Gastrocnemius medialis (tissue), 4 donors: ENCODE data around the gene THPO. TPM values are rescaled to one million over a fixed set of nuclear protein-coding genes. Genes with fewer than 3 reads are reported as not detected.

ENCODE experiments used
- ATAC-seq, 2 donors: fragments of 150-250 bp; one replicate each; pipeline ENCODE4 v1.9.1; 2016
- DNase-seq, 2 donors: peaks; one replicate each; pipeline ENCODE4 v3.0.0-alpha.2; 2019
- H3K27ac ChIP-seq, 4 donors: fragments of 200-600 bp; sonication (generic); 1 replicate in 1 of 4; 2 replicates in 3 of 4; pipeline ENCODE4 v1.5.1; 2016 to 2018; ENCODE audit warnings: mild to moderate bottlenecking in 2 of 4, moderate library complexity in 1 of 4
- H3K27me3 ChIP-seq, 3 donors: fragments of 200-600 bp; sonication (generic) in 2 of 3; 1 replicate in 1 of 3; 2 replicates in 2 of 3; pipeline versions ENCODE4 v1.5.1 to v1.6.0; 2016 to 2019; ENCODE audit warnings: mild to moderate bottlenecking in 1 of 3, moderate library complexity in 1 of 3
- H3K36me3 ChIP-seq, 2 donors: fragments of 200-600 bp; sonication (generic) in 1 of 2; one replicate each; pipeline ENCODE4 v1.5.1; 2017 to 2018
- H3K4me1 ChIP-seq, 2 donors: fragments of 200-600 bp; sonication (generic) in 1 of 2; one replicate each; pipeline ENCODE4 v1.5.1; 2016 to 2017; ENCODE audit warnings: mild to moderate bottlenecking in 2 of 2
- H3K4me3 ChIP-seq, 4 donors: fragments of 200-600 bp; sonication (generic) in 3 of 4; 1 replicate in 1 of 4; 2 replicates in 3 of 4; pipeline ENCODE4 v1.5.1; 2016 to 2019; ENCODE audit warnings: mild to moderate bottlenecking in 2 of 4
- H3K9me3 ChIP-seq, 3 donors: fragments of 200-600 bp; sonication (generic) in 2 of 3; 1 replicate in 1 of 3; 2 replicates in 2 of 3; pipeline ENCODE4 v1.5.1; 2016 to 2019
- POLR2A ChIP-seq, 2 donors: fragments of 450-650 bp; IDR thresholded peaks; one replicate each; pipeline ENCODE4 v1.6.1; 2017; ENCODE audit warnings: antibody characterized with exemption in 2 of 2, mild to moderate bottlenecking in 2 of 2, moderate library complexity in 2 of 2
- in situ Hi-C, 4 donors: fragments of 200-750 bp; cut with MboI; loops; one replicate each; pipeline versions ENCODE4 v1.15.0 to v1.8.0; 2017; ENCODE audit warnings: low sequenced_read_pairs in 4 of 4
- intact Hi-C: fragments of 100-400 bp; cut with DNase I; formaldehyde crosslinking; loops from one replicate; pipeline ENCODE4 v1.15.1; 2023; ENCODE audit warnings: low total_unique reads
- total RNA-seq, 4 donors: library from RNA; depleted of rRNA; stranded (reverse); fragments of >200 nt; gene quantifications; one replicate each; pipeline versions ENCODE4 v1.1.0 to v1.2.3, GENCODE V29; 2016
- TF ChIP-seq, protein P1 (sequence below), 5 experiments: fragments of 450-650 bp in 3 of 5; fragments of 200-600 bp in 2 of 5; sonication (generic) in 2 of 5; IDR thresholded peaks in 4 of 5; conservative IDR thresholded peaks in 1 of 5; 1 replicate in 4 of 5; 2 replicates in 1 of 5; pipeline ENCODE4 v1.5.1; 2016 to 2019; ENCODE audit warnings: antibody characterized with exemption in 5 of 5, mild to moderate bottlenecking in 3 of 5, moderate library complexity in 3 of 5

Gene THPO
- total RNA-seq, 4 donors from 2014 or later: 0.36 to 2.5 (median 0.69) TPM; not detected in 1

DNA sequence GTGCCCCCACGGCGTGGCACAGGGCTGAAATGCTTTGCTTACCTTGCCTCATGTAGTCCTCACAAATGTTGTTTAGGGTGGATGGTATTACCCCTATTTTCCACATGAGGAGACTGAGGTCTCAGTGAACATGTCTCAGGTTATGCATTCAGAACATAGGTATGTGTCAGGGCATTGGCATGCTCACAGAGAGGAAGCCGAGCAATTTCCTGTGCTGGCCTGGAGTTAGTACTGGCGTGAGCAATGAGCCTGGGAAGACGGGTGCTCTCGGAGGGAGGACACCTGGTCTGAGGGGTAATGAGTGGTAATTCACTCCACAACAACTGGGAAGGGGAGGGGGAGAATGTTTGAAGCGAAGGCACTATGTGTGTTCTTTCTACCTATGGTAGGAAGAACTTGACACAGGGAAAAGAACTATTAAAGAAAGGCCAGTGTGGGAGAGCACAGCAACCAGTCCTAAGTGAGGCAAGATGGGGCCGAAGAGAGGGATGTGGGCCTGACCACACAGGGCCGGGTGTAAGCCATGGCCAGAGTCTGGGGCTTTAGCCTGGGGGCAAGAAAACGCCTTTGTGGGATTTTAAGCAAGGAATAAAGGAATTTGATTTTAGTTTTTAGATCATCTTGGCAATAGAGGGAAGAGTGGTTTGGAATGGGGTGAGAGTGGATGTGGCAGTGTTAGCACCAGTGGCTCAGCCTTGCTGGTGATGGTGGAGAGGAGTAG, 45.5 kb downstream of the THPO start:
- intact Hi-C loops: loop anchor here (10.0 kb wide), 1 partner anchor 1028 kb away; no protein-coding TSS in a partner anchor
- peak overlapping the region; percentile 98 to 99 (median 98) for H3K27ac ChIP-seq
- ATAC-seq: no peak

DNA sequence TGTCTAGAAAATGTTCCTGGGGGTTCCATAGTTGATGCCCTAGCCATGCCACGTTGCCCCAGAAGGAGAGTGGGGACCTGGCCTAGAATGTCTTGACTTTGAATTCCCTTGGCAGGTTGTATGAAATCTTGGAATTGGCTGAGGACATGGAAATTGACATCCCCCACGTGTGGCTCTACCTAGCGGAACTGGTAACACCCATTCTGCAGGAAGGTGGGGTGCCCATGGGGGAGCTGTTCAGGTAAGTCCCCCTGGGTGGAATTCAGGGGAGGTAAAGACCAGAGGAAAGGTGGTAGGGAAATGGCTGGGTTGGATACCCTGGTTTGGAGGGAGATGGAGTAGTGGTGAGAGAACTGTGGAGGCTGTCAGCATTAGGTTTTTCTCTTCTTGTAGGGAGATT, 49.5 kb downstream of the THPO start:
- intact Hi-C loops (no loop called here), in situ Hi-C loops (no loop called here)
- Histone ChIP-seq H3K4me3 (no peak overlapping the region), H3K27me3 (no peaks in the 10 kb centered on the region), H3K4me1 (peaks cover 7 to 20% of the 10 kb centered on the region in 2 donors), H3K9me3 (no peaks in the 10 kb centered on the region), H3K36me3 (peaks cover 12 to 100% of the 10 kb centered on the region in 2 donors), H3K27ac (peak overlapping the region in 2 of 4 donors; percentile 29 to 36)
- DNase-seq: no peak
- TF ChIP-seq, protein P1, sequence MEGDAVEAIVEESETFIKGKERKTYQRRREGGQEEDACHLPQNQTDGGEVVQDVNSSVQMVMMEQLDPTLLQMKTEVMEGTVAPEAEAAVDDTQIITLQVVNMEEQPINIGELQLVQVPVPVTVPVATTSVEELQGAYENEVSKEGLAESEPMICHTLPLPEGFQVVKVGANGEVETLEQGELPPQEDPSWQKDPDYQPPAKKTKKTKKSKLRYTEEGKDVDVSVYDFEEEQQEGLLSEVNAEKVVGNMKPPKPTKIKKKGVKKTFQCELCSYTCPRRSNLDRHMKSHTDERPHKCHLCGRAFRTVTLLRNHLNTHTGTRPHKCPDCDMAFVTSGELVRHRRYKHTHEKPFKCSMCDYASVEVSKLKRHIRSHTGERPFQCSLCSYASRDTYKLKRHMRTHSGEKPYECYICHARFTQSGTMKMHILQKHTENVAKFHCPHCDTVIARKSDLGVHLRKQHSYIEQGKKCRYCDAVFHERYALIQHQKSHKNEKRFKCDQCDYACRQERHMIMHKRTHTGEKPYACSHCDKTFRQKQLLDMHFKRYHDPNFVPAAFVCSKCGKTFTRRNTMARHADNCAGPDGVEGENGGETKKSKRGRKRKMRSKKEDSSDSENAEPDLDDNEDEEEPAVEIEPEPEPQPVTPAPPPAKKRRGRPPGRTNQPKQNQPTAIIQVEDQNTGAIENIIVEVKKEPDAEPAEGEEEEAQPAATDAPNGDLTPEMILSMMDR (IDR thresholded peaks at IDR 0.05 in 4 of 5, conservative IDR thresholded peaks at IDR 0.05 in 1 of 5): no peak
- no peak for TF ChIP-seq POLR2A (IDR thresholded peaks at IDR 0.05)
- ATAC-seq: no peak

More for the DNA sequence above, 45.5 kb downstream of the THPO start:
- DNase-seq: no peak
- Histone ChIP-seq H3K36me3 (peaks cover 0 to 76% of the 10 kb centered on the region in 2 donors), H3K4me1 (peaks cover 15 to 24% of the 10 kb centered on the region in 2 donors), H3K4me3 (no peak overlapping the region), H3K27me3 (no peaks in the 10 kb centered on the region), H3K9me3 (no peaks in the 10 kb centered on the region)
- no peak for TF ChIP-seq POLR2A (IDR thresholded peaks at IDR 0.05)
- TF ChIP-seq, protein P1 (IDR thresholded peaks at IDR 0.05 in 4 of 5, conservative IDR thresholded peaks at IDR 0.05 in 1 of 5): no peak
- in situ Hi-C loops: no loop called here

- no peak for DNase-seq
- no peaks in the 10 kb centered on the region for H3K27me3 ChIP-seq
- intact Hi-C loops: no loop called here
- in situ Hi-C loops: no loop called here
- no peaks in the 10 kb centered on the region for H3K9me3 ChIP-seq
- no peak overlapping the region for H3K4me3 ChIP-seq
- H3K36me3 ChIP-seq: peaks cover 12 to 100% of the 10 kb centered on the region in 2 donors
- TF ChIP-seq POLR2A (IDR thresholded peaks at IDR 0.05): no peak
- TF ChIP-seq, protein P1 (IDR thresholded peaks at IDR 0.05 in 4 of 5, conservative IDR thresholded peaks at IDR 0.05 in 1 of 5): no peak
- peaks cover 21 to 29% of the 10 kb centered on the region in 2 donors for H3K4me1 ChIP-seq
- peak overlapping the region in 3 of 4 donors; percentile 29 to 55 (median 36) for H3K27ac ChIP-seq
- no peak for ATAC-seq
These were observed 50.8 kb downstream of the THPO start for GRCh38 chr3:184327171-184327570.

DNA sequence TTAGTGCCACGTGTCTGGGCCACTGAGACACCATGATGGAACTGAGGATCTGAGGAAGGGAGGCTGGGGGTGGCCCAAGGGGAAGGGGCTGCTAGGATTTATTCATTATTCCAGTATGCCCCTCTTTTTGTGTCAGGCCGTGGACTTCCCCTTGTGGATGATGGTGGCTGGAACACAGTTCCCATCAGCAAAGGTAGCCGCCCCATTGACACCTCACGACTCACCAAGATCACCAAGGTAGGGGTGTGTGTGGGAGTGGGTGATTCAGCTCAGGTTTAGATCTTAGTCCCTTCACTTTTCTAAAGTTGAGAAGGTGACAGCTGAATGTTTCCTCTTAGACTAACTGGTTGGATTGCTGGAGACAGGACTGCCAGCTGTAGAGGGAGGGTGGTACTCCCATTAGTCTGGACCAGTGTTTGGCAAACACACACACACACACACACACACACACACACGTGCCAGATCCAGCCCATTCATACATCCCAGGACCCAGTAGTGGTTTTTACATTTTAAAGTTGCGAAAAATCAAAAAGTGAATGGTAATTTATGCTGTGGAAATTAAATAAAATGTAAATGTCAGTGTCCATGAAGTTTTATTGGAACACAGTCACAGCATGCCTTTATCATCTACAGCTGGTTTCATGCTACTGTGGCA, 52.2 kb downstream of the THPO start:
- no peaks in the 10 kb centered on the region for H3K27me3 ChIP-seq
- intact Hi-C loops: no loop called here
- H3K4me3 ChIP-seq: no peak overlapping the region
- ATAC-seq (no peak), DNase-seq (no peak)
- H3K27ac ChIP-seq: peak overlapping the region; percentile 18 to 97 (median 50)
- in situ Hi-C loops: no loop called here
- TF ChIP-seq POLR2A (IDR thresholded peaks at IDR 0.05): no peak
- TF ChIP-seq, protein P1 (IDR thresholded peaks at IDR 0.05 in 4 of 5, conservative IDR thresholded peaks at IDR 0.05 in 1 of 5): no peak
- H3K36me3 ChIP-seq: peaks cover 12 to 100% of the 10 kb centered on the region in 2 donors
- no peaks in the 10 kb centered on the region for H3K9me3 ChIP-seq
- H3K4me1 ChIP-seq: peaks cover 34 to 35% of the 10 kb centered on the region in 2 donors
